H1 (cell line): ENCODE measurements around the gene CTCF. TPM values are rescaled to one million over a fixed set of nuclear protein-coding genes. Genes with fewer than 3 reads are reported as not detected.
A peak's percentile ranks its signal among the peaks of the same experiment; 100 is the strongest.

ENCODE experiments used
- ATF2 ChIP-seq: IDR thresholded peaks from 2 replicates; pipeline ENCODE4 v1.6.1; 2012; ENCODE audit warnings: low read length, inconsistent platforms
- ATF3 ChIP-seq: IDR thresholded peaks from 2 replicates; pipeline ENCODE4 v1.6.1; 2011; ENCODE audit warnings: low read depth, mild to moderate bottlenecking, low read length; ENCODE audit not compliant: insufficient read depth
- CREB1 ChIP-seq: IDR thresholded peaks from 2 replicates; pipeline ENCODE4 v1.6.1; 2012; ENCODE audit warnings: inconsistent platforms
- EGR1 ChIP-seq: IDR thresholded peaks from 2 replicates; pipeline ENCODE4 v1.6.1; 2011; ENCODE audit warnings: low read depth, low read length, borderline replicate concordance
- KDM4A ChIP-seq: IDR thresholded peaks from one replicate; pipeline ENCODE4 v1.7.1; 2012; ENCODE audit warnings: low read depth, mild to moderate bottlenecking, moderate library complexity, low read length, inconsistent platforms; ENCODE audit not compliant: severe bottlenecking
- MAX ChIP-seq: IDR thresholded peaks from 2 replicates; pipeline ENCODE4 v1.6.1; 2012; ENCODE audit warnings: inconsistent platforms
- NRF1 ChIP-seq: IDR thresholded peaks from 2 replicates; pipeline ENCODE4 v1.6.1; 2011; ENCODE audit warnings: mild to moderate bottlenecking, low read depth, low read length, improper control_type of control experiment
- PHF8 ChIP-seq: fragments of 200-600 bp; sonication (generic); conservative IDR thresholded peaks from 2 replicates; pipeline ENCODE4 v1.7.1; 2012; ENCODE audit warnings: low read depth, mild to moderate bottlenecking, inconsistent platforms, low read length, moderate library complexity
- POLR2A ChIP-seq, 2 experiments: IDR thresholded peaks; 1 replicate in 1 of 2; 2 replicates in 1 of 2; pipeline ENCODE4 v1.6.1; 2011; ENCODE audit warnings: low read depth in 2 of 2, low read length in 2 of 2, mild to moderate bottlenecking in 2 of 2; ENCODE audit errors: control extremely low read depth in 1 of 2
- POLR2AphosphoS5 ChIP-seq: IDR thresholded peaks from 2 replicates; pipeline ENCODE4 v1.6.1; 2011; ENCODE audit warnings: low read depth, low read length
- SAP30 ChIP-seq: fragments of 300-600 bp; sonication (generic); IDR thresholded peaks from 2 replicates; pipeline ENCODE4 v1.7.1; 2012; ENCODE audit warnings: low read length, moderate library complexity, mild to moderate bottlenecking, inconsistent platforms; ENCODE audit not compliant: insufficient read depth, insufficient replicate concordance
- SIN3A ChIP-seq, 2 experiments: IDR thresholded peaks in 1 of 2; conservative IDR thresholded peaks in 1 of 2; 2 replicates each; pipeline ENCODE4 v1.6.1; 2011 to 2012; ENCODE audit warnings: low read length in 2 of 2, improper control_type of control experiment in 1 of 2, low read depth in 1 of 2, mild to moderate bottlenecking in 1 of 2
- SIRT6 ChIP-seq: IDR thresholded peaks from one replicate; pipeline ENCODE4 v1.7.1; 2012; ENCODE audit warnings: low read length, inconsistent platforms
- SUZ12 ChIP-seq: fragments of 200-600 bp; sonication (generic); IDR thresholded peaks from 2 replicates; pipeline ENCODE4 v1.6.1; 2012; ENCODE audit warnings: mild to moderate bottlenecking, inconsistent platforms, low read length, moderate library complexity, mixed read lengths
- USF2 ChIP-seq: IDR thresholded peaks from 2 replicates; pipeline ENCODE4 v1.6.1; 2011; ENCODE audit warnings: low read length, improper control_type of control experiment
- polyA plus RNA-seq, 7 experiments: library from polyadenylated mRNA; depleted of rRNA in 3 of 7; stranded (reverse) in 5 of 7; unstranded in 2 of 7; fragments of >200 nt in 5 of 7; fragments of 200-250 nt in 2 of 7; gene quantifications; 1 replicate in 5 of 7; 2 replicates in 1 of 7; 4 replicates in 1 of 7; pipeline versions ENCODE4 v1.2.1 to v1.2.3, GENCODE V29; 2011 to 2013; ENCODE audit warnings: missing spikeins in 2 of 7, mixed read lengths in 2 of 7
- total RNA-seq: library from RNA; stranded (reverse); fragmentation: NEBNext Ultra II Directional; extraction: Animal tissue kit (Norgen Biotek cat#: 25700); gene quantifications from 2 replicates; pipeline ENCODE4 v1.2.1, GENCODE V29; 2021
- TF ChIP-seq, protein P1 (sequence below): IDR thresholded peaks from 2 replicates; pipeline ENCODE4 v1.6.1; 2012; ENCODE audit warnings: inconsistent platforms

Gene CTCF
- total and polyA plus RNA-seq, 2 of the 8 experiments (the other 6 are each of a cell fraction or from before 2014, with no cell fraction given), result 32.4 to 66.0 TPM

GRCh38 chr16:67659675-67660563, 97.6 kb downstream of the CTCF start, which contains the start of gene ACD (continued):
- TF ChIP-seq PHF8 (peak; percentile 59), SAP30 (peak; percentile 72), CREB1 (peak; percentile 56), SIRT6 (no peak), SIN3A (conservative IDR thresholded peaks at IDR 0.05 in 1 of 2, IDR thresholded peaks at IDR 0.05 in 1 of 2; ENCODE audit: low read depth in 1 of 2, low read length in 2 of 2) (peak in 1 of 2 experiments; percentile 73; a peak in 2 of 4 replicates), SUZ12 (0 out of 2 replicates have a peak, but pooled peaks have one; percentile 35), NRF1 (peak; percentile 95), POLR2A (IDR thresholded peaks at IDR 0.05; ENCODE audit: control extremely low read depth in 1 of 2, low read depth in 2 of 2, low read length in 2 of 2) (peak in 1 of 2 experiments; percentile 44; a peak in 1 of 3 replicates), POLR2AphosphoS5 (0 out of 2 replicates have a peak, but pooled peaks have one; percentile 29), ATF3 (0 out of 2 replicates have a peak, but pooled peaks have one; percentile 6), KDM4A (peak; percentile 87), EGR1 (peak; percentile 37; the same call in 1 of the 2 replicates), ATF2 (no peak), MAX (peak; percentile 36), USF2 (peak; percentile 3; the same call in 1 of the 2 replicates)
- TF ChIP-seq, protein P1, sequence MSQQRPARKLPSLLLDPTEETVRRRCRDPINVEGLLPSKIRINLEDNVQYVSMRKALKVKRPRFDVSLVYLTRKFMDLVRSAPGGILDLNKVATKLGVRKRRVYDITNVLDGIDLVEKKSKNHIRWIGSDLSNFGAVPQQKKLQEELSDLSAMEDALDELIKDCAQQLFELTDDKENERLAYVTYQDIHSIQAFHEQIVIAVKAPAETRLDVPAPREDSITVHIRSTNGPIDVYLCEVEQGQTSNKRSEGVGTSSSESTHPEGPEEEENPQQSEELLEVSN, result peak; percentile 51; the same call in 1 of the 2 replicates
